GM10266 (cell line): ENCODE measurements around the gene SFXN5.

Experiments used
- DNase-seq: peaks from one replicate; pipeline ENCODE4 v3.0.0; 2012; ENCODE audit errors: extremely low spot score
- TF ChIP-seq, protein P1 (sequence below): IDR thresholded peaks from 2 replicates; pipeline ENCODE4 v1.5.1; 2012; ENCODE audit warnings: mild to moderate bottlenecking, low read depth; ENCODE audit not compliant: control insufficient read depth, insufficient read depth; ENCODE audit errors: missing control alignments

Gene SFXN5

DNA sequence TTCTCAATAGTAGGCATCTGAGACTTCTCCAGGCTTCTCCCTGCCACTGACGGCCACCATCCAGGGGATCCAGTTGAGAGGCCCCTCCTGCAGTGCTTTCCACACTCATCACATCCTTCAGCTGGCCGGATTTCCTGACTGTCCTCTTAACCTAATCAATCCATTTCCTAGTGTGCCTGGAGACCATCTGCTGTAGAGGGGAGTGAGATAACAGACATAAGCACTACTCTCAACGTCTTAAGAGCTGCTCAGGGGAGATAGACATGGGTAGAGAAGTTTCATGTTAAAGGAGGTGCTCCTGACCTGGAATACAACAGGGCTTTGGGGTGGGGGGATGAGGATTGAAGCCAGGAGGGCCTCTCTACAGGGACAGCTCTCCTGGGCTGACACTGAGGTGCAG is 170.1 kb downstream of the SFXN5 start:
- DNase-seq = no peak
- TF ChIP-seq, protein P1, sequence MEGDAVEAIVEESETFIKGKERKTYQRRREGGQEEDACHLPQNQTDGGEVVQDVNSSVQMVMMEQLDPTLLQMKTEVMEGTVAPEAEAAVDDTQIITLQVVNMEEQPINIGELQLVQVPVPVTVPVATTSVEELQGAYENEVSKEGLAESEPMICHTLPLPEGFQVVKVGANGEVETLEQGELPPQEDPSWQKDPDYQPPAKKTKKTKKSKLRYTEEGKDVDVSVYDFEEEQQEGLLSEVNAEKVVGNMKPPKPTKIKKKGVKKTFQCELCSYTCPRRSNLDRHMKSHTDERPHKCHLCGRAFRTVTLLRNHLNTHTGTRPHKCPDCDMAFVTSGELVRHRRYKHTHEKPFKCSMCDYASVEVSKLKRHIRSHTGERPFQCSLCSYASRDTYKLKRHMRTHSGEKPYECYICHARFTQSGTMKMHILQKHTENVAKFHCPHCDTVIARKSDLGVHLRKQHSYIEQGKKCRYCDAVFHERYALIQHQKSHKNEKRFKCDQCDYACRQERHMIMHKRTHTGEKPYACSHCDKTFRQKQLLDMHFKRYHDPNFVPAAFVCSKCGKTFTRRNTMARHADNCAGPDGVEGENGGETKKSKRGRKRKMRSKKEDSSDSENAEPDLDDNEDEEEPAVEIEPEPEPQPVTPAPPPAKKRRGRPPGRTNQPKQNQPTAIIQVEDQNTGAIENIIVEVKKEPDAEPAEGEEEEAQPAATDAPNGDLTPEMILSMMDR = no peak

DNA sequence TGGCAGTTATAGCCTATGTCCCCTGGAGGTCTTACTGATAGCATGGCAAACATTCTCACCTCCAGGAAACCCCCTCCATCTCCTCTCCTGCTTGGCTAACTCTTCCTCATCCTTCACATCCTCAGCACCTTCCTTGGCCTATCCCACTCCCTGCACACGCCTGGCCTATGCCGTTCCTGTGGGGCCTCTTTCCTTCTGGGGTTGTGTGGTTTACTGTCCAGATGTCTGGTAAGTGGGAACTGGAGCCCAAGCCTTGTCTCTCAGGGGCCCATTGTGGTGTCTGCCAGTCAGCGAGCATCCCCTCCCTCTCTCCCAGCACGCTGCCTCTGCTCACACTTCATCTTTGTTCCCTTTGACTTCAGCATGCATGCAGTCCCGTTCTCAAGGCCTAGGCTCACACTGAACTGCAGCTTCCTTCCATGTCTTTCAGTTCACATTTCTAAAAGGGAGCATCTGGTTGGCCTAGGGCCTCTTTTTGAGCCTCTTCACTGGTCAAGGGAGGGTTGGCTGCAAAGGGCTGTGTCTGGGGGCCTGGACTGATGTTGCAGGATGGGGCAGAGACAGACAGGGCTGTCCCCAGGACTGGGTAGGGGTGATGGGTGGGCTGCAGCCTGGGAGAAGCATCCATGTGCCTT is 171.2 kb downstream of the SFXN5 start:
- DNase-seq = no peak
- TF ChIP-seq, protein P1 = no peak

DNA sequence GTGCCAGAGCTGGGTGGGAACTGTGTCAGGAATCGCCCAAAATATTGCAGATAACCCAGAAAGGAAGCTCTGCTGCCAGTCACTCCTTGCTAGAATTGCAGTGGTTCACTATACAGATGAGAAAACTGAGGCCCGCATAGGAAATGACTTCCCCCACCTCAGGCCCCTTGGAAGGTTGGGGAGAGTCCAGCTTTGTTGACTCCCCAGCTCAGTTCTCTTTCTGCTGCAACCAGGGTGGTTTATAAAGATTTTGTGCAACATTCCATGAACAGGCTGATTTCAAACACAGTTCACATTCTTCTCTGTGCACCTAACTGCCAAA is 173.0 kb downstream of the SFXN5 start:
- TF ChIP-seq, protein P1 = no peak

DNA sequence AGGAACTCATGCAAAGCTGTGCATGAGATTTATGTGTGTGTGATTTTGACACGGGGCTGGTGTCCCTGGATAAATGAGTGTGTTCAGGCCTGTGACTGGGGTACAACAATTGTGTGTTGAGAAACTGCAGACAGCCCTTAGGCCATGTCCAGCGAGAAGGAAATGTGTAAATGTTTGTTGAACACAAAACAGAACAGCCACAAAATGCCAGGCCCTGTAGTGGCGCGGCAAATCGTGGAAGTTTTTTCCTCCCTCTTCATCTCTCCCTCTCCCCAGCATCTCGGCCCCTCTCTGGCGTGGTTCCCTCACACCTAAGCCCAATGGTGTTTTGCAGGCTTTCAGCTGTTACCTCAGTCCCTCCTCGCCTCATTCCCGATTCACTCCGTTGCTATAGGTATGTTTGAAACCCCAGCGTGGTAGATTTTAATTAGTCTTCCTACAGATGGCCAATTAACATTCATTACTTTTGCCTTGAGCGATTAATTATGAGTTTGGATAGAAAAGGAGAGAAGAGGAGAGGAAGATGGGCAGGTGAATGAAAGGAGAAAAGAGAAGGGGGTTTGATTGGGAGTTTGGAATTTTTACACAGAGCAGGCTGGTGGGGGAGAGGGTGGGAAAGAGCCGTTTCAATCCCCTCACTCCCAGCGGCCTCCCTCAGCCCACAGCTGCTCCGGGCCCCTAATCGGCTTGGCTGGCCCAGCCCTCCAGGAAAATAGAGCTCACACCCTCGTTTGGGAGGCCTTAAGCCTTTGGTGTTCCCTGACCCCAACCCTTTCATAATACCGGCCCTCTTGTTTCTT is 173.5 kb downstream of the SFXN5 start:
- no peak for DNase-seq
- TF ChIP-seq, protein P1 = no peak

More for the DNA sequence above, 173.0 kb downstream of the SFXN5 start:
- no peak for DNase-seq

DNA sequence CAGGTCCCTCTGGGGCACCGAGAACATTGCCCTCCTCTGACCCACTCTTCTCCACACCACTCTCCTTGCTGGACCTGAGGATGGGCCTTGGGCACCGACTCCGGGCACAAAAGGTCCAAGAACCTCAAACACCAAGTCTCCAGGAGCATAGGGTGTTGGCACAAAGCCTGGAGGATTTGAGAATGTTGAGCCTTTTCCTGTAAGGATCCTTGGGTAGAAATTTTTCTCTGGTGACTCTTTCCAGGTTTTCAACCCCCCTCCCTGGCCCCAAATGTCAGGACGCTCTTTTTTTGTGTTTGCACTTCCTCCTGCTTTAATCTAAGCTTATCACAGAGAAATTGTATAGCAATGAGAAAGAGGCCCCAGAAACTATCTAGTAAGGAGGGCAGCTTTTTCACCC is 175.1 kb downstream of the SFXN5 start:
- DNase-seq = no peak
- TF ChIP-seq, protein P1 = no peak

DNA sequence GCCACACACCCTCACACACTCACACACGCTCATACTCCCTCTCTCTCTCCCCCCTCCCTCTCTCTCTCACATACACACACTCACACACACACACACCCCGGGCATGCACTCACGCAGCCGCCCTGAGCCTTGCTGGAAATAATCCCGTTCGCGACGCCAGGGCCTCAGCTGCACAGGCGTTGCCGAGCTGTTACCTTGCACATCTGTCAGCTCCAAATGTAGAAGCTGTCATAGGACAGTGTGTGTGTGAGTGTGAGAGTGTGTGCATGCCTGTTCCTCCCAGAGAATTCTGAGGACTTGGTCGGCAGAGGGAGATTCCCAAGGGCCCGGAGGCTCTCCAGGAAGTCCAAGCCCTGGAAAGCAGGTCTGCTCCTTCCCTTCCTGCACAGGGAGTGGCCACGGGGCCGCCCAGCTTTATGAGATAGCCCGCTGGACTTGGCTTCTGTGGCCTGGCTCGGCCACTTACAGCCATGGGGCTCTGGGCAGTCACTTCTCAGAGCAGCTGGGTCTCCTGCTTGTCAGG is 175.7 kb downstream of the SFXN5 start:
- no peak for DNase-seq

More for the DNA sequence above, 175.7 kb downstream of the SFXN5 start:
- TF ChIP-seq, protein P1 = no peak
